ENCODE results near the gene BEND4.

The BEND4 gene

GRCh38 chr4:42083816-42084215, 68.6 kb downstream of the BEND4 start:
- DNase-seq (ENCODE audit: low read depth, low spot score), result no peak
- CTCF ChIA-PET, result interaction anchor here (1.1 kb wide), 1 partner anchor 11 kb away, joined by 3 read pairs; no protein-coding TSS in a partner anchor
- no peak for TF ChIP-seq CTCF (IDR thresholded peaks at IDR 0.05; ENCODE audit: insufficient read depth, low read length, missing control alignments)
- H3K4me3 ChIP-seq (ENCODE audit: low read depth, low read length), result no peak overlapping the region
- POLR2A ChIA-PET, result no interaction called here

- DNase-seq (ENCODE audit: low read depth, low spot score), result no peak
- CTCF ChIA-PET, result no interaction called here
- POLR2A ChIA-PET, result interaction anchor here (0.7 kb wide), 1 partner anchor 55 kb away, joined by 3 read pairs; no protein-coding TSS in a partner anchor
- TF ChIP-seq CTCF (IDR thresholded peaks at IDR 0.05; ENCODE audit: insufficient read depth, low read length, missing control alignments), result no peak
- no peak overlapping the region for H3K4me3 ChIP-seq (ENCODE audit: low read depth, low read length)
These were observed 72.1 kb downstream of the BEND4 start for GRCh38 chr4:42080306-42080705.

- POLR2A ChIA-PET, result no interaction called here
These were observed 74.2 kb downstream of the BEND4 start for GRCh38 chr4:42078184-42078801.

GRCh38 chr4:42074294-42074693, 78.2 kb downstream of the BEND4 start:
- H3K4me3 ChIP-seq (ENCODE audit: low read depth, low read length), result no peak overlapping the region
- POLR2A ChIA-PET, result no interaction called here
- no peak for DNase-seq (ENCODE audit: low read depth, low spot score)
- no peak for TF ChIP-seq CTCF (IDR thresholded peaks at IDR 0.05; ENCODE audit: insufficient read depth, low read length, missing control alignments)
- CTCF ChIA-PET, result interaction anchor here (0.5 to 1.1 kb wide), 2 partner anchors 11 to 184 kb away, joined by 3 read pairs; no protein-coding TSS in a partner anchor

More at GRCh38 chr4:42078184-42078801, 74.2 kb downstream of the BEND4 start:
- CTCF ChIA-PET, result no interaction called here
- TF ChIP-seq CTCF (IDR thresholded peaks at IDR 0.05; ENCODE audit: insufficient read depth, low read length, missing control alignments), result no peak
- no peak for DNase-seq (ENCODE audit: low read depth, low spot score)
- no peak overlapping the region for H3K4me3 ChIP-seq (ENCODE audit: low read depth, low read length)

GRCh38 chr4:42070463-42070862, 82.0 kb downstream of the BEND4 start:
- H3K4me3 ChIP-seq (ENCODE audit: low read depth, low read length), result no peak overlapping the region
- ChIA-PET POLR2A (no interaction called here), CTCF (no interaction called here)
- TF ChIP-seq CTCF (IDR thresholded peaks at IDR 0.05; ENCODE audit: insufficient read depth, low read length, missing control alignments), result no peak
- no peak for DNase-seq (ENCODE audit: low read depth, low spot score)

GRCh38 chr4:42067264-42067663, 85.2 kb downstream of the BEND4 start:
- no peak for DNase-seq (ENCODE audit: low read depth, low spot score)
- no peak for TF ChIP-seq CTCF (IDR thresholded peaks at IDR 0.05; ENCODE audit: insufficient read depth, low read length, missing control alignments)
- ChIA-PET POLR2A (no interaction called here), CTCF (no interaction called here)
- no peak overlapping the region for H3K4me3 ChIP-seq (ENCODE audit: low read depth, low read length)
